Colonic mucosa (tissue), 4 donors: ENCODE data around the gene BMAL2. TPM values are rescaled to one million over a fixed set of nuclear protein-coding genes. Genes with fewer than 3 reads are reported as not detected.

Experiments
- DNase-seq: peaks from one replicate; pipeline ENCODE4 v3.0.0-alpha.2; 2020
- H3K27ac ChIP-seq: fragments of 200-600 bp; one replicate; pipeline ENCODE4 v1.8.0; 2021
- H3K27me3 ChIP-seq: fragments of 200-600 bp; one replicate; pipeline ENCODE4 v1.8.0; 2021
- H3K36me3 ChIP-seq: fragments of 200-600 bp; one replicate; pipeline ENCODE4 v1.8.0; 2021
- H3K4me1 ChIP-seq: fragments of 200-600 bp; one replicate; pipeline ENCODE4 v1.8.0; 2021; ENCODE audit warnings: mild to moderate bottlenecking
- H3K4me3 ChIP-seq: fragments of 200-600 bp; one replicate; pipeline ENCODE4 v1.8.0; 2021
- H3K9ac ChIP-seq, 2 donors: one replicate each; pipeline ENCODE4 v1.7.0; 2013; ENCODE audit warnings: control low read depth in 2 of 2, low read depth in 2 of 2, low read length in 2 of 2
- H3K9me3 ChIP-seq: fragments of 200-600 bp; one replicate; pipeline ENCODE4 v1.8.0; 2021
- CTCF ChIP-seq: fragments of 200-600 bp; IDR thresholded peaks from one replicate; pipeline ENCODE4 v1.8.0; 2022; ENCODE audit warnings: antibody characterized with exemption, mild to moderate bottlenecking
- intact Hi-C: fragments of 100-400 bp; cut with DNase I; formaldehyde crosslinking; loops from one replicate; pipeline ENCODE4 v1.14.1; 2022
- total RNA-seq, 2 donors: library from RNA; stranded (reverse); fragmentation: NEBNext Ultra II Directional in 1 of 2; extraction: Animal tissue kit (Norgen Biotek cat#: 25700) in 1 of 2; gene quantifications; one replicate each; pipeline ENCODE4 v1.2.1, GENCODE V29; 2021
- donor health status: healthy.
- donor health status: DM: no; HTN: no; CAD: no.
- donor health status: DM: no; HTN: no; CAD: no.

Gene BMAL2
- total RNA-seq, 2 donors from 2014 or later: 7.0 to 14.9 TPM

DNA sequence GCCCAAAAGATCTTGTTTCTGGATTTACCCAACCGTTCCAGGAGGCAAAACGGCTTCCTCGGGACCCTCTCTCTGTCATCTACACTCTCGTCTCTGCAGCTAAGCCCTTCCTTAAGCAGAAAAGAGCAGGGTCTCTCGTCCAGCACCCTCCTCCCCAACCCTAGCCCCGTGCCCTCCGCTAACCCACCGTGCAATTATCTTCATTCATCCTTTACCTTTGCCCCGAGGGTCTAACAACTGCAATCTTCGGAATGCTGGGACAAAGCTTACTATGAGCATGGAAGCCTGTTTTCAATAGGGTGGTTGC, 276 bp upstream of the BMAL2 start:
- H3K36me3 ChIP-seq: no peaks in the 10 kb centered on the region
- peak overlapping the region; percentile 49 to 78 for H3K9ac ChIP-seq
- H3K9me3 ChIP-seq: no peaks in the 10 kb centered on the region
- TF ChIP-seq CTCF: no peak
- no peak overlapping the region for H3K27ac ChIP-seq
- peak overlapping the region; percentile 72 for H3K4me3 ChIP-seq
- intact Hi-C loops: loop anchor here (10.0 kb wide), 1 partner anchor 52 kb away; no protein-coding TSS in a partner anchor
- H3K4me1 ChIP-seq: no peaks in the 10 kb centered on the region
- H3K27me3 ChIP-seq: no peaks in the 10 kb centered on the region
- no peak for DNase-seq

DNA sequence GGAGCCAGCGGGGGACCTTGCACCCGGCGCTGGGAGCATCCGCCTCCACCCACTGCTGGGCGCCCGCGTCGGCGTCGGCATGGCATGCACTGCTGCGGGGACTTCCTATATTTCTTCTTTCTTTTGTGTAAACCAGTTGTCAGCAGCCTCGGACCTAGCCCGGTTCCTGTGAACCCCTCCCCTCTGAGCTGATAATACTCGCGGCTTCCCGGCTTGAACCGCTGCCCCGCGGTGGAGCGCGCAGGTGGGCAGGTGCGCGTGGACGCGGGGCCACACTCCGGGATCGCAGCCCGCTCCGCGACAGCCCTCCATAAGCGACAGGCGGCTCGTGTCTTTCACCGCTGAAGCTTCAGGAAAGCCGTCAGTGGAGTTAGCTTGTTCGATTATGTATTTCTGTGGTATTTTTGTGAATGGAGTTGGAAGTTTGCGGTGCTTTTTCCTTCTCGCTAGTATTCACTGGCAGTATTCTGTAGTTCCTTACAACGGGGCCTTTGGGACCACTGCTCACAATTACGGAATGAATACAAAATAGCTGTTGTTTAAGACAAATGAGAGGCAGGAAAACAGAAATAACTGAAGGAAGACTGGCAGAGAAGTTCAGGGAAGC, 870 bp downstream of the BMAL2 start:
- Histone ChIP-seq H3K4me1 (no peaks in the 10 kb centered on the region), H3K9ac (peak overlapping the region; percentile 55 to 78), H3K36me3 (no peaks in the 10 kb centered on the region), H3K4me3 (peak overlapping the region; percentile 72), H3K9me3 (no peaks in the 10 kb centered on the region), H3K27ac (no peak overlapping the region), H3K27me3 (no peaks in the 10 kb centered on the region)
- TF ChIP-seq CTCF: no peak
- peak; percentile 52 for DNase-seq
- intact Hi-C loops: loop anchor here (10.0 kb wide), 1 partner anchor 51 kb away; no protein-coding TSS in a partner anchor

DNA sequence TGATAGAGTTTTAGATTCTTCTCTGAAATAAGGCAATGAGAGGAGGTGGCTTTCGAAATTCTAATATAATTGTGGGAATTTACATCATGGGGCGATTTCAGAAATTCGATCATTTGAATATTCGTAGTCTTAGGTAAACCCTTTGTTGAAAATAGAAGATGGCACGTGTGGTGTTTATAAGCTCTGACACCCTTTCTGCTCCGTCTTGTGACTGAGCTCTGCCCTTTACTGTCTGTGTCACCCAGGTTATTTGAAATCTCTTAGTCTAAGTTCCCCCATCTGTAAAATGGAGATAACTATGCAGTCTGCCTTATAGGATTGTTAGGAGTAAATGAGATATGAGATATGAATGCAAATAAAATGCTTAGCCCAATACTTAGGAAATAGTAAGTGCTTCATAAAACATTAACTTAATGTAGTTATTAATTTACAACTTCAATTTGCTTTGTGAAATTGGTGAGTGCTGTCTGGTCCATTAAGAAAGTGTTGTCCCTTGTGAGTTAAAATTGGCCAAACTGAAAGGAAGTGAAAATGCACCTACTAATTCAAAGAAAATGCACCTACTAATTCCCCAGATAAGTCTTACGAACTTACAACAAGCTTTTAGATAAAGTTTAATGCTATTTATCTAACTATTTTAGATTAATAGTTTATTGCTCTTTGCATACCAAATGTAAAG, 1.5 kb downstream of the BMAL2 start:
- DNase-seq: no peak
- no peaks in the 10 kb centered on the region for H3K4me1 ChIP-seq
- no peaks in the 10 kb centered on the region for H3K36me3 ChIP-seq
- no peaks in the 10 kb centered on the region for H3K27me3 ChIP-seq
- peak overlapping the region; percentile 72 for H3K4me3 ChIP-seq
- peak overlapping the region in 1 of 2 donors; percentile 55 for H3K9ac ChIP-seq
- H3K9me3 ChIP-seq: no peaks in the 10 kb centered on the region
- intact Hi-C loops: loop anchor here (10.0 kb wide), 1 partner anchor 51 kb away; no protein-coding TSS in a partner anchor
- no peak for TF ChIP-seq CTCF
- no peak overlapping the region for H3K27ac ChIP-seq

DNA sequence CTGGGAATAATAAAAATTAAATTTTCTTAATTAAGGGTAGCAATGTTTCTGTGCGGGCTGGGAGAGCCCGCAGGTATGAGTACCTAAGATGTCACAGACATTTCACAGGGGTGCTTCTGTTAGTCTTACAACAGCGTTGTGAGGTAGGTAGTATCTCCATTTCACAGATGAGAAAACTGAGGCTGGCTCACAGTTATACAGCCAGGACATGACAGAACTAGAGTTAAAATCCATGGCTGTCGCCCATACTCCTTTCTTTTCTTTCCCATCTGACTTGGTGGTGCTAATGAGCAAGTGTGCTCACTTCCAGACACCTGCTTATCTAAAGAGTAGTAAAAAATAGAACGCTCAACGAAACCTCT, 2.1 kb downstream of the BMAL2 start:
- no peak for TF ChIP-seq CTCF
- intact Hi-C loops: loop anchor here (10.0 kb wide), 1 partner anchor 50 kb away; no protein-coding TSS in a partner anchor
- Histone ChIP-seq H3K9me3 (no peaks in the 10 kb centered on the region), H3K9ac (no peak overlapping the region), H3K36me3 (no peaks in the 10 kb centered on the region), H3K27me3 (no peaks in the 10 kb centered on the region), H3K4me1 (no peaks in the 10 kb centered on the region), H3K27ac (no peak overlapping the region), H3K4me3 (no peak overlapping the region)
- DNase-seq: no peak

DNA sequence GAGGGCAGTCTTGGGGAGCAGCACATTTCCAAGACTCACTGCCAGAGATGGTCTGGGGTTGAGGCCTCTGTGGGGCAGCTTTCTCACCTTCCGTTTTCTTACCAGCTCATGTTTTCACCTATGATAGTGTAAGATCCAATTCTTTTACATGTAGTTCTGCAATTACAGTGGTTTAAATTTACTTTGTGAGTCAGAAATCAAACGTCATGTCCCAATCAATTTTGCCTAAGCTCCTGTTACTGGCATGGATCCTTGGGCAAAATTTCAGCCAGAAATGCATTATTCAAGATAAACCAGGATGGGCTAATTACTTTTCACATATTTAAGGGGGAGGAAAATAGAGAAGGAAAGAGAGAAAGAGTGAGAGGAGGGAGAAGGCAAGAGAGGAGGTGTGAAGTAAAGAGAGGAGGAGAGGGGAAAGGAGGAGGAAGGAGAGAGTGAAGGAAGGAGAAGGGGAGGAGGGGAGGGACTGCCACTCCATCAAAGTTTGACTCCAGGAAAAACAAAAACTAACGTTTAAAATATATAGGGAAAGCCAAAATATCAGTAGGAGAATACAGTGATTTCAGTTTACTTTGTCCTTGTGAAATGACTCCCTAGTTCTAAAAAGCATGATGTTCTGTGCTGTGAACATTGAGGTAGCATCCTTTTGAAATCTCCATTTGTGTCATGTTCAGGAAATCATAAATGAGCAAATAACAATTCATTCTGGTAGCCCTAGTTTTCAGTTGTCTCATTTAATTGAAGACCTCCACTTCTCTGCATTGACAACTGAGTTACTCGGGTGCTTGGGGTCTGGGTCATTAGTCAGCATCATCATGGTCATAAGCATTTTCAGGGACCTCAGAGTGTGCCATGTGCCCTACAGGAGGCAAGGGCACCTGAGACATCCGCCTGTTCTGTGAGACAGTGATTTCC, 3.0 kb downstream of the BMAL2 start:
- no peaks in the 10 kb centered on the region for H3K9me3 ChIP-seq
- intact Hi-C loops: loop anchor here (10.0 kb wide), 1 partner anchor 49 kb away; no protein-coding TSS in a partner anchor
- no peak overlapping the region for H3K27ac ChIP-seq
- H3K36me3 ChIP-seq: no peaks in the 10 kb centered on the region
- H3K4me1 ChIP-seq: no peaks in the 10 kb centered on the region
- H3K4me3 ChIP-seq: no peak overlapping the region
- H3K9ac ChIP-seq: no peak overlapping the region
- no peaks in the 10 kb centered on the region for H3K27me3 ChIP-seq
- no peak for TF ChIP-seq CTCF
- no peak for DNase-seq
